Measurements from ENCODE around the gene C15orf62. TPM values are rescaled to one million over a fixed set of nuclear protein-coding genes. Genes with fewer than 3 reads are reported as not detected.

C15orf62 gene
- total RNA-seq, 1 experiment from 2014 or later, result 0.26 TPM

GRCh38 chr15:40808861-40809450 lies 39.2 kb downstream of the C15orf62 start:
- intact Hi-C loops (cut with micrococcal nuclease), result no loop called here
- BruUV-seq (replicated peaks), result no TSS peak
- ChIA-PET CTCF (interaction anchor here (2.1 kb wide), 1 partner anchor 49 kb away, joined by 8 read pairs; no protein-coding TSS in a partner anchor), POLR2A (interaction anchor here (2.5 to 3.7 kb wide), 3 partner anchors 26 to 86 kb away, joined by 11 to 47 read pairs (median 17); partner anchors contain the start of genes SPINT1 and VPS18)
- DNase-seq (ENCODE audit: unreplicated experiment), result no peak
- no peak overlapping the region for H3K27ac Mint-ChIP-seq (ENCODE audit: low read depth, unreplicated experiment)
- H3K27me3 Mint-ChIP-seq (ENCODE audit: insufficient read depth, unreplicated experiment), result no peaks in the 10 kb centered on the region
- no peak for TF ChIP-seq CTCF (IDR thresholded peaks at IDR 0.05; ENCODE audit: unreplicated experiment)
- no peaks in the 10 kb centered on the region for H3K9me3 Mint-ChIP-seq (ENCODE audit: unreplicated experiment)
- peaks cover 12% of the 10 kb centered on the region for H3K36me3 Mint-ChIP-seq (ENCODE audit: insufficient read depth, unreplicated experiment)
- H3K4me3 Mint-ChIP-seq (ENCODE audit: unreplicated experiment), result peak overlapping the region; percentile 81
- H3K4me1 Mint-ChIP-seq (ENCODE audit: insufficient read depth, unreplicated experiment), result peaks cover 12% of the 10 kb centered on the region

GRCh38 chr15:40812721-40813425 lies 43.1 kb downstream of the C15orf62 start:
- TF ChIP-seq CTCF (IDR thresholded peaks at IDR 0.05; ENCODE audit: unreplicated experiment), result no peak
- CTCF ChIA-PET, result interaction anchor here (0.6 kb wide), 2 partner anchors 25 to 378 kb away, joined by 3 read pairs; no protein-coding TSS in a partner anchor
- Mint-ChIP-seq H3K27me3 (ENCODE audit: insufficient read depth, unreplicated experiment) (no peaks in the 10 kb centered on the region), H3K36me3 (ENCODE audit: insufficient read depth, unreplicated experiment) (peaks cover 17% of the 10 kb centered on the region), H3K4me3 (ENCODE audit: unreplicated experiment) (no peak overlapping the region), H3K27ac (ENCODE audit: low read depth, unreplicated experiment) (no peak overlapping the region), H3K4me1 (ENCODE audit: insufficient read depth, unreplicated experiment) (peaks cover 12% of the 10 kb centered on the region), H3K9me3 (ENCODE audit: unreplicated experiment) (no peaks in the 10 kb centered on the region)
- DNase-seq (ENCODE audit: unreplicated experiment), result no peak
- POLR2A ChIA-PET, result interaction anchor here (0.6 kb wide), 1 partner anchor 47 kb away, joined by 4 read pairs; no protein-coding TSS in a partner anchor
- no TSS peak for BruUV-seq (replicated peaks)
- intact Hi-C loops (cut with micrococcal nuclease), result no loop called here

GRCh38 chr15:40815042-40815698 lies 45.4 kb downstream of the C15orf62 start:
- H3K4me3 Mint-ChIP-seq (ENCODE audit: unreplicated experiment), result no peak overlapping the region
- no peak overlapping the region for H3K27ac Mint-ChIP-seq (ENCODE audit: low read depth, unreplicated experiment)
- POLR2A ChIA-PET, result interaction anchor here (0.7 to 1.1 kb wide), 2 partner anchors 29 to 43 kb away, joined by 3 to 5 read pairs; partner anchors contain the start of gene SPINT1
- no peaks in the 10 kb centered on the region for H3K9me3 Mint-ChIP-seq (ENCODE audit: unreplicated experiment)
- H3K36me3 Mint-ChIP-seq (ENCODE audit: insufficient read depth, unreplicated experiment), result peaks cover 12% of the 10 kb centered on the region
- BruUV-seq (replicated peaks), result no TSS peak
- H3K27me3 Mint-ChIP-seq (ENCODE audit: insufficient read depth, unreplicated experiment), result no peaks in the 10 kb centered on the region
- TF ChIP-seq CTCF (IDR thresholded peaks at IDR 0.05; ENCODE audit: unreplicated experiment), result no peak
- intact Hi-C loops (cut with micrococcal nuclease), result no loop called here
- CTCF ChIA-PET, result no interaction called here
- DNase-seq (ENCODE audit: unreplicated experiment), result peak; percentile 53
- peaks cover 6% of the 10 kb centered on the region for H3K4me1 Mint-ChIP-seq (ENCODE audit: insufficient read depth, unreplicated experiment)

GRCh38 chr15:40819048-40819447 lies 49.3 kb downstream of the C15orf62 start:
- no peak for DNase-seq (ENCODE audit: unreplicated experiment)
- no peak for TF ChIP-seq CTCF (IDR thresholded peaks at IDR 0.05; ENCODE audit: unreplicated experiment)
- no TSS peak for BruUV-seq (replicated peaks)
- Mint-ChIP-seq H3K4me3 (ENCODE audit: unreplicated experiment) (no peak overlapping the region), H3K9me3 (ENCODE audit: unreplicated experiment) (no peaks in the 10 kb centered on the region), H3K27ac (ENCODE audit: low read depth, unreplicated experiment) (no peak overlapping the region), H3K36me3 (ENCODE audit: insufficient read depth, unreplicated experiment) (peaks cover 6% of the 10 kb centered on the region), H3K4me1 (ENCODE audit: insufficient read depth, unreplicated experiment) (peaks cover 8% of the 10 kb centered on the region), H3K27me3 (ENCODE audit: insufficient read depth, unreplicated experiment) (no peaks in the 10 kb centered on the region)
- ChIA-PET CTCF (interaction anchor here (1.1 kb wide), 1 partner anchor 37 kb away, joined by 4 read pairs; no protein-coding TSS in a partner anchor), POLR2A (interaction anchor here (0.8 to 1.8 kb wide), 3 partner anchors 9 to 38 kb away, joined by 3 to 6 read pairs (median 3); partner anchors contain the start of genes PPP1R14D and SPINT1)
- intact Hi-C loops (cut with micrococcal nuclease), result no loop called here
